ENCODE data around the gene PPP6R1. TPM values are rescaled to one million over a fixed set of nuclear protein-coding genes. Genes with fewer than 3 reads are reported as not detected.

The PPP6R1 gene
- total and polyA plus RNA-seq, 2 of the 13 experiments (the other 11 are each of a cell fraction or from before 2014, with no cell fraction given) = 25.8 to 54.0 TPM

DNA sequence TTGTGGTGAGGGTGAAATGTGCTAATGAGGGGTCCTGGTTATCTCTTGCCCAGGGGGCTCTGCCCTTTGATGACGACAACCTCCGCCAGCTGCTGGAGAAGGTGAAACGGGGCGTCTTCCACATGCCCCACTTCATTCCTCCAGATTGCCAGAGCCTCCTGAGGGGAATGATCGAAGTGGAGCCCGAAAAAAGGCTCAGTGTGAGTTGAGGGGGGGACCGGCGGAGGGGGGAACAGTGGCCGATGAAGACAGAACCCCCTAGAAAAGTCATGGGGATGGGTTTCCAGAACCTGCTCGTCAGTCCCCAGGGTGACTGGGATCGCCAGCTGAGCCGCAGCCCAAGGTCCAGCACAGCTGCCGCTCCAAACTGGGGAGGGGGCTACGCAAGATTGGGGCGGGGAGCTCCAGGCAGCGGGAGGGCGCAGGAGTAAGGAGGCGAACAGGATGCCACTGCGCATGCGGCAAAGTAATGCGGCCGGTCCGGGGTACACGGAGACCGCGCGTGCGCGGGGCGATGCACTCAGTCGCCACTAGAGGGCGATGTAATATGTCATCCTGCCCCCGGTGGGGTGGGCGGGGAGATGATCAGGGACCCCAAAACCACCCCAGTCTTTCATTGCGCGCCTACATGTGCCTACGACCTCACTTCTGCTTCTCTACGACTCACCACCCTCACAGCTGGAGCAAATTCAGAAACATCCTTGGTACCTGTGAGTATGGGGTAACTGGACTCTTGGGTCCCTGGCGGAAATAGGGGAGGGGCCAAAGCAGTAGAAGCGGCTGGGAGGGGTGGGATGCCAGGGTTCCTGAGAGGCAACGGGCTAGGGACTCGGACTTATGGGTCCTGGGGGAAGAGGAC, 42.9 kb upstream of the PPP6R1 start (continued):
- TF ChIP-seq CBX2 (IDR thresholded peaks at IDR 0.05; ENCODE audit: low read depth, low read length) (no peak), CBX2 (CRISPR knock-in tag; IDR thresholded peaks at IDR 0.05; ENCODE audit: low read depth) (no peak), RBAK (CRISPR knock-in tag; IDR thresholded peaks at IDR 0.05) (no peak), NCOA5 (CRISPR knock-in tag; IDR thresholded peaks at IDR 0.05) (no peak), ZNF768 (CRISPR knock-in tag; IDR thresholded peaks at IDR 0.05) (no peak), NFYB (CRISPR knock-in tag; IDR thresholded peaks at IDR 0.05) (no peak), EEA1 (CRISPR knock-in tag; IDR thresholded peaks at IDR 0.05; ENCODE audit: borderline replicate concordance) (no peak), ZSCAN20 (CRISPR knock-in tag; IDR thresholded peaks at IDR 0.05; ENCODE audit: borderline replicate concordance) (no peak), BRD4 (CRISPR knock-in tag; IDR thresholded peaks at IDR 0.05) (no peak), TAF1 (CRISPR knock-in tag; IDR thresholded peaks at IDR 0.05) (peak; percentile 25; the same call in 1 of the 2 replicates), ZNF34 (CRISPR knock-in tag; IDR thresholded peaks at IDR 0.05; ENCODE audit: borderline replicate concordance) (no peak)
- TF ChIP-seq, protein P1, sequence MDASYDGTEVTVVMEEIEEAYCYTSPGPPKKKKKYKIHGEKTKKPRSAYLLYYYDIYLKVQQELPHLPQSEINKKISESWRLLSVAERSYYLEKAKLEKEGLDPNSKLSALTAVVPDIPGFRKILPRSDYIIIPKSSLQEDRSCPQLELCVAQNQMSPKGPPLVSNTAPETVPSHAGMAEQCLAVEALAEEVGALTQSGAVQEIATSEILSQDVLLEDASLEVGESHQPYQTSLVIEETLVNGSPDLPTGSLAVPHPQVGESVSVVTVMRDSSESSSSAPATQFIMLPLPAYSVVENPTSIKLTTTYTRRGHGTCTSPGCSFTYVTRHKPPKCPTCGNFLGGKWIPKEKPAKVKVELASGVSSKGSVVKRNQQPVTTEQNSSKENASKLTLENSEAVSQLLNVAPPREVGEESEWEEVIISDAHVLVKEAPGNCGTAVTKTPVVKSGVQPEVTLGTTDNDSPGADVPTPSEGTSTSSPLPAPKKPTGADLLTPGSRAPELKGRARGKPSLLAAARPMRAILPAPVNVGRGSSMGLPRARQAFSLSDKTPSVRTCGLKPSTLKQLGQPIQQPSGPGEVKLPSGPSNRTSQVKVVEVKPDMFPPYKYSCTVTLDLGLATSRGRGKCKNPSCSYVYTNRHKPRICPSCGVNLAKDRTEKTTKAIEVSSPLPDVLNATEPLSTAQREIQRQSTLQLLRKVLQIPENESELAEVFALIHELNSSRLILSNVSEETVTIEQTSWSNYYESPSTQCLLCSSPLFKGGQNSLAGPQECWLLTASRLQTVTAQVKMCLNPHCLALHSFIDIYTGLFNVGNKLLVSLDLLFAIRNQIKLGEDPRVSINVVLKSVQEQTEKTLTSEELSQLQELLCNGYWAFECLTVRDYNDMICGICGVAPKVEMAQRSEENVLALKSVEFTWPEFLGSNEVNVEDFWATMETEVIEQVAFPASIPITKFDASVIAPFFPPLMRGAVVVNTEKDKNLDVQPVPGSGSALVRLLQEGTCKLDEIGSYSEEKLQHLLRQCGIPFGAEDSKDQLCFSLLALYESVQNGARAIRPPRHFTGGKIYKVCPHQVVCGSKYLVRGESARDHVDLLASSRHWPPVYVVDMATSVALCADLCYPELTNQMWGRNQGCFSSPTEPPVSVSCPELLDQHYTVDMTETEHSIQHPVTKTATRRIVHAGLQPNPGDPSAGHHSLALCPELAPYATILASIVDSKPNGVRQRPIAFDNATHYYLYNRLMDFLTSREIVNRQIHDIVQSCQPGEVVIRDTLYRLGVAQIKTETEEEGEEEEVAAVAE (CRISPR knock-in tag; IDR thresholded peaks at IDR 0.05; ENCODE audit: borderline replicate concordance) = no peak; the same call in 1 of the 2 replicates
- TF ChIP-seq, protein P2, sequence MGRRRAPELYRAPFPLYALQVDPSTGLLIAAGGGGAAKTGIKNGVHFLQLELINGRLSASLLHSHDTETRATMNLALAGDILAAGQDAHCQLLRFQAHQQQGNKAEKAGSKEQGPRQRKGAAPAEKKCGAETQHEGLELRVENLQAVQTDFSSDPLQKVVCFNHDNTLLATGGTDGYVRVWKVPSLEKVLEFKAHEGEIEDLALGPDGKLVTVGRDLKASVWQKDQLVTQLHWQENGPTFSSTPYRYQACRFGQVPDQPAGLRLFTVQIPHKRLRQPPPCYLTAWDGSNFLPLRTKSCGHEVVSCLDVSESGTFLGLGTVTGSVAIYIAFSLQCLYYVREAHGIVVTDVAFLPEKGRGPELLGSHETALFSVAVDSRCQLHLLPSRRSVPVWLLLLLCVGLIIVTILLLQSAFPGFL (CRISPR knock-in tag; IDR thresholded peaks at IDR 0.05) = no peak
- TF ChIP-seq, protein P3, sequence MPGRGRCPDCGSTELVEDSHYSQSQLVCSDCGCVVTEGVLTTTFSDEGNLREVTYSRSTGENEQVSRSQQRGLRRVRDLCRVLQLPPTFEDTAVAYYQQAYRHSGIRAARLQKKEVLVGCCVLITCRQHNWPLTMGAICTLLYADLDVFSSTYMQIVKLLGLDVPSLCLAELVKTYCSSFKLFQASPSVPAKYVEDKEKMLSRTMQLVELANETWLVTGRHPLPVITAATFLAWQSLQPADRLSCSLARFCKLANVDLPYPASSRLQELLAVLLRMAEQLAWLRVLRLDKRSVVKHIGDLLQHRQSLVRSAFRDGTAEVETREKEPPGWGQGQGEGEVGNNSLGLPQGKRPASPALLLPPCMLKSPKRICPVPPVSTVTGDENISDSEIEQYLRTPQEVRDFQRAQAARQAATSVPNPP (CRISPR knock-in tag; IDR thresholded peaks at IDR 0.05) = no peak
- TF ChIP-seq, protein P4, sequence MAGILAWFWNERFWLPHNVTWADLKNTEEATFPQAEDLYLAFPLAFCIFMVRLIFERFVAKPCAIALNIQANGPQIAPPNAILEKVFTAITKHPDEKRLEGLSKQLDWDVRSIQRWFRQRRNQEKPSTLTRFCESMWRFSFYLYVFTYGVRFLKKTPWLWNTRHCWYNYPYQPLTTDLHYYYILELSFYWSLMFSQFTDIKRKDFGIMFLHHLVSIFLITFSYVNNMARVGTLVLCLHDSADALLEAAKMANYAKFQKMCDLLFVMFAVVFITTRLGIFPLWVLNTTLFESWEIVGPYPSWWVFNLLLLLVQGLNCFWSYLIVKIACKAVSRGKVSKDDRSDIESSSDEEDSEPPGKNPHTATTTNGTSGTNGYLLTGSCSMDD (CRISPR knock-in tag; IDR thresholded peaks at IDR 0.05) = no peak
- TF ChIP-seq, protein P5, sequence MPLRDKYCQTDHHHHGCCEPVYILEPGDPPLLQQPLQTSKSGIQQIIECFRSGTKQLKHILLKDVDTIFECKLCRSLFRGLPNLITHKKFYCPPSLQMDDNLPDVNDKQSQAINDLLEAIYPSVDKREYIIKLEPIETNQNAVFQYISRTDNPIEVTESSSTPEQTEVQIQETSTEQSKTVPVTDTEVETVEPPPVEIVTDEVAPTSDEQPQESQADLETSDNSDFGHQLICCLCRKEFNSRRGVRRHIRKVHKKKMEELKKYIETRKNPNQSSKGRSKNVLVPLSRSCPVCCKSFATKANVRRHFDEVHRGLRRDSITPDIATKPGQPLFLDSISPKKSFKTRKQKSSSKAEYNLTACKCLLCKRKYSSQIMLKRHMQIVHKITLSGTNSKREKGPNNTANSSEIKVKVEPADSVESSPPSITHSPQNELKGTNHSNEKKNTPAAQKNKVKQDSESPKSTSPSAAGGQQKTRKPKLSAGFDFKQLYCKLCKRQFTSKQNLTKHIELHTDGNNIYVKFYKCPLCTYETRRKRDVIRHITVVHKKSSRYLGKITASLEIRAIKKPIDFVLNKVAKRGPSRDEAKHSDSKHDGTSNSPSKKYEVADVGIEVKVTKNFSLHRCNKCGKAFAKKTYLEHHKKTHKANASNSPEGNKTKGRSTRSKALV (CRISPR knock-in tag; IDR thresholded peaks at IDR 0.05) = no peak
- TF ChIP-seq, protein P6, sequence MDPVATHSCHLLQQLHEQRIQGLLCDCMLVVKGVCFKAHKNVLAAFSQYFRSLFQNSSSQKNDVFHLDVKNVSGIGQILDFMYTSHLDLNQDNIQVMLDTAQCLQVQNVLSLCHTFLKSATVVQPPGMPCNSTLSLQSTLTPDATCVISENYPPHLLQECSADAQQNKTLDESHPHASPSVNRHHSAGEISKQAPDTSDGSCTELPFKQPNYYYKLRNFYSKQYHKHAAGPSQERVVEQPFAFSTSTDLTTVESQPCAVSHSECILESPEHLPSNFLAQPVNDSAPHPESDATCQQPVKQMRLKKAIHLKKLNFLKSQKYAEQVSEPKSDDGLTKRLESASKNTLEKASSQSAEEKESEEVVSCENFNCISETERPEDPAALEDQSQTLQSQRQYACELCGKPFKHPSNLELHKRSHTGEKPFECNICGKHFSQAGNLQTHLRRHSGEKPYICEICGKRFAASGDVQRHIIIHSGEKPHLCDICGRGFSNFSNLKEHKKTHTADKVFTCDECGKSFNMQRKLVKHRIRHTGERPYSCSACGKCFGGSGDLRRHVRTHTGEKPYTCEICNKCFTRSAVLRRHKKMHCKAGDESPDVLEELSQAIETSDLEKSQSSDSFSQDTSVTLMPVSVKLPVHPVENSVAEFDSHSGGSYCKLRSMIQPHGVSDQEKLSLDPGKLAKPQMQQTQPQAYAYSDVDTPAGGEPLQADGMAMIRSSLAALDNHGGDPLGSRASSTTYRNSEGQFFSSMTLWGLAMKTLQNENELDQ (CRISPR knock-in tag; IDR thresholded peaks at IDR 0.05; ENCODE audit: borderline replicate concordance) = no peak
